IMR-90 (cell line): Measurements from ENCODE around the gene NDRG2. TPM values are rescaled to one million over a fixed set of nuclear protein-coding genes. Genes with fewer than 3 reads are reported as not detected.

Source experiments
- ATAC-seq: fragments of 200-7000 bp; cut with Tn5 transposase; 2 replicates; pipeline ENCODE4 v1.9.1; 2020; ENCODE audit warnings: low read depth, mild to moderate bottlenecking, moderate library complexity
- BruUV-seq: library from RNA; stranded (reverse); fragments of 400-500 nt; replicated peaks from 2 replicates; lab custom pipeline; 2021; lab: Mats Ljungman, UMichigan
- CTCF ChIA-PET: fragments of 300-600 bp; formaldehyde crosslinking; extraction: SDS; loops from one replicate; lab custom pipeline; 2021; ENCODE audit warnings: antibody characterized with exemption; lab: Yijun Ruan, JAX
- POLR2A ChIA-PET: fragments of 300-600 bp; sonication (Branson Sonifier 250); formaldehyde crosslinking; loops from one replicate; lab custom pipeline; 2022; ENCODE audit warnings: antibody characterized with exemption; ENCODE audit not compliant: unreplicated experiment; lab: Charles Lee
- DNase-seq: peaks from one replicate; pipeline ENCODE4 v3.0.0; 2013
- H2AFZ ChIP-seq: replicated peaks from 2 replicates; pipeline ENCODE3; 2013; ENCODE audit warnings: low read length, mild to moderate bottlenecking; ENCODE audit not compliant: poor library complexity
- H2AK5ac ChIP-seq: 2 replicates; pipeline ENCODE4 v1.6.1; 2013; ENCODE audit warnings: low read depth, low read length, inconsistent platforms
- H2AK9ac ChIP-seq: replicated peaks from 2 replicates; pipeline ENCODE3; 2013; ENCODE audit warnings: mild to moderate bottlenecking, low read depth, low read length, moderate library complexity; ENCODE audit not compliant: poor library complexity
- H2BK120ac ChIP-seq: 2 replicates; pipeline ENCODE4 v1.6.1; 2013; ENCODE audit warnings: low read depth, low read length, inconsistent platforms
- H2BK15ac ChIP-seq: 3 replicates; pipeline ENCODE4 v1.6.1; 2013; ENCODE audit warnings: low read depth, low read length, inconsistent platforms
- H2BK20ac ChIP-seq: 2 replicates; pipeline ENCODE4 v1.6.1; 2013; ENCODE audit warnings: low read depth, mild to moderate bottlenecking, inconsistent platforms, low read length, moderate library complexity
- H2BK5ac ChIP-seq: 2 replicates; pipeline ENCODE4 v1.6.1; 2013; ENCODE audit warnings: mild to moderate bottlenecking, low read depth, low read length, inconsistent platforms; ENCODE audit not compliant: poor library complexity, severe bottlenecking
- H3K14ac ChIP-seq: replicated peaks from 2 replicates; pipeline ENCODE4 v1.6.1; 2013; ENCODE audit warnings: low read depth, low read length, inconsistent platforms
- H3K18ac ChIP-seq: 2 replicates; pipeline ENCODE4 v1.6.1; 2013; ENCODE audit warnings: low read depth, low read length, control low read depth
- H3K23ac ChIP-seq: 2 replicates; pipeline ENCODE4 v1.6.1; 2013; ENCODE audit warnings: low read depth, low read length, inconsistent platforms
- H3K27ac ChIP-seq: 2 replicates; pipeline ENCODE4 v1.5.1; 2013; ENCODE audit warnings: mild to moderate bottlenecking, control low read depth, low read length; ENCODE audit not compliant: insufficient read depth
- H3K27me3 ChIP-seq: 2 replicates; pipeline ENCODE4 v1.6.1; 2013; ENCODE audit warnings: low read length; ENCODE audit not compliant: control insufficient read depth, insufficient read depth
- H3K36me3 ChIP-seq: 2 replicates; pipeline ENCODE4 v1.6.1; 2013; ENCODE audit warnings: low read length, mixed read lengths; ENCODE audit not compliant: control insufficient read depth, insufficient read depth
- H3K4ac ChIP-seq: 2 replicates; pipeline ENCODE4 v1.6.1; 2013; ENCODE audit warnings: low read depth, low read length, inconsistent platforms
- H3K4me1 ChIP-seq: 2 replicates; pipeline ENCODE4 v1.6.1; 2013; ENCODE audit warnings: low read length, mixed read lengths; ENCODE audit not compliant: control insufficient read depth, insufficient read depth
- H3K4me2 ChIP-seq: 2 replicates; pipeline ENCODE4 v1.6.1; 2013; ENCODE audit warnings: low read depth, mild to moderate bottlenecking, control low read depth, low read length, moderate library complexity
- H3K4me3 ChIP-seq: 2 replicates; pipeline ENCODE4 v1.5.1; 2013; ENCODE audit warnings: low read depth, mild to moderate bottlenecking, control low read depth, low read length, moderate library complexity; ENCODE audit not compliant: insufficient read depth
- H3K56ac ChIP-seq: 2 replicates; pipeline ENCODE4 v1.6.1; 2013; ENCODE audit warnings: low read length, inconsistent platforms; ENCODE audit not compliant: insufficient read depth; ENCODE audit errors: extremely low read depth
- H3K79me1 ChIP-seq, 2 experiments: 2 replicates each; pipeline ENCODE4 v1.6.1; 2013; ENCODE audit warnings: low read length in 2 of 2, inconsistent platforms in 1 of 2, low read depth in 1 of 2
- H3K9ac ChIP-seq: 2 replicates; pipeline ENCODE4 v1.6.1; 2013; ENCODE audit warnings: low read depth, low read length, control low read depth
- H3K9me1 ChIP-seq: 2 replicates; pipeline ENCODE4 v1.6.1; 2013; ENCODE audit warnings: low read length, inconsistent platforms; ENCODE audit not compliant: insufficient read depth
- H3K9me3 ChIP-seq: 2 replicates; pipeline ENCODE4 v1.6.1; 2013; ENCODE audit warnings: low read length; ENCODE audit not compliant: control insufficient read depth, insufficient read depth
- H4K20me1 ChIP-seq: 2 replicates; pipeline ENCODE4 v1.6.1; 2013; ENCODE audit warnings: low read length, inconsistent platforms; ENCODE audit not compliant: insufficient read depth
- H4K5ac ChIP-seq: 2 replicates; pipeline ENCODE4 v1.6.1; 2013; ENCODE audit warnings: mild to moderate bottlenecking, low read depth, low read length, control low read depth
- H4K8ac ChIP-seq, 2 experiments: 2 replicates each; pipeline ENCODE4 v1.6.1; 2013; ENCODE audit warnings: low read depth in 2 of 2, low read length in 2 of 2, control low read depth in 1 of 2, inconsistent platforms in 1 of 2
- H4K91ac ChIP-seq: 2 replicates; pipeline ENCODE4 v1.6.1; 2013; ENCODE audit warnings: low read depth, low read length, inconsistent platforms; ENCODE audit not compliant: insufficient read depth
- BHLHE40 ChIP-seq: fragments of 150-350 bp; IDR thresholded peaks from 2 replicates; pipeline ENCODE4 v1.6.1; 2016; ENCODE audit warnings: mild to moderate bottlenecking, low read depth, low read length
- CEBPB ChIP-seq: IDR thresholded peaks from 2 replicates; pipeline ENCODE4 v1.6.1; 2012; ENCODE audit warnings: low read depth, low read length, improper control_type of control experiment
- FOS ChIP-seq: fragments of 150-350 bp; IDR thresholded peaks from 2 replicates; pipeline ENCODE4 v1.6.1; 2016; ENCODE audit warnings: low read depth, low read length
- MAFK ChIP-seq: IDR thresholded peaks from 2 replicates; pipeline ENCODE4 v1.6.1; 2012; ENCODE audit warnings: low read depth, low read length, improper control_type of control experiment
- MAZ ChIP-seq: IDR thresholded peaks from 2 replicates; pipeline ENCODE4 v1.6.1; 2012; ENCODE audit warnings: low read depth, mild to moderate bottlenecking, low read length, improper control_type of control experiment, moderate library complexity, borderline replicate concordance
- MXI1 ChIP-seq: IDR thresholded peaks from 2 replicates; pipeline ENCODE4 v1.6.1; 2012; ENCODE audit warnings: low read depth, mild to moderate bottlenecking, low read length, moderate library complexity, borderline replicate concordance
- NFE2L2 ChIP-seq: fragments of 150-350 bp; IDR thresholded peaks from 2 replicates; pipeline ENCODE4 v1.6.1; 2016; ENCODE audit warnings: low read depth, mild to moderate bottlenecking, low read length
- POLR2A ChIP-seq: IDR thresholded peaks from 2 replicates; pipeline ENCODE4 v1.6.1; 2012; ENCODE audit warnings: mild to moderate bottlenecking, low read depth, low read length
- RAD21 ChIP-seq: IDR thresholded peaks from 2 replicates; pipeline ENCODE4 v1.6.1; 2012; ENCODE audit warnings: low read length, improper control_type of control experiment
- RCOR1 ChIP-seq: IDR thresholded peaks from 2 replicates; pipeline ENCODE4 v1.6.1; 2012; ENCODE audit warnings: mild to moderate bottlenecking, low read length, improper control_type of control experiment; ENCODE audit not compliant: insufficient replicate concordance
- SMC3 ChIP-seq: fragments of 150-350 bp; IDR thresholded peaks from 2 replicates; pipeline ENCODE4 v1.6.1; 2016; ENCODE audit warnings: low read depth, mild to moderate bottlenecking, antibody characterized with exemption, low read length, moderate library complexity
- WGBS, 2 experiments: methylation state at CpG; one replicate each; pipeline versions ENCODE4 v1.1.5 to v1.1.7; 2013; ENCODE audit warnings: missing lambda C conversion rate in 2 of 2; ENCODE audit not compliant: insufficient read length in 1 of 2; ENCODE audit errors: extremely low coverage in 2 of 2; 5-methylcytosine and 5-hydroxymethylcytosine counted together
- dilution Hi-C: fragments of 300-500 bp; cut with HindIII; formaldehyde crosslinking; loops from one replicate; pipeline ENCODE4 v1.14.3; 2018; ENCODE audit warnings: low sequenced_read_pairs; ENCODE audit not compliant: unreplicated experiment
- in situ Hi-C: fragments of 300-500 bp; cut with MboI; formaldehyde crosslinking; loops from 3 replicates; pipeline ENCODE4 v1.14.3; 2019; ENCODE audit warnings: low sequenced_read_pairs, inconsistent platforms, mixed read lengths
- intact Hi-C: fragments of 100-400 bp; cut with micrococcal nuclease; formaldehyde crosslinking; loops from 2 replicates; pipeline ENCODE4 v1.10.0; 2022
- polyA plus RNA-seq, 3 experiments: library from polyadenylated mRNA; depleted of rRNA; stranded (reverse); fragments of >200 nt; gene quantifications; 2 replicates each; pipeline ENCODE4 v1.2.3, GENCODE V29; 2012; ENCODE audit warnings: low replicate concordance in 1 of 3
- total RNA-seq: library from RNA; depleted of rRNA; stranded (reverse); fragments of >200 nt; gene quantifications from 2 replicates; pipeline ENCODE4 v1.2.3, GENCODE V29; 2012
- TF ChIP-seq, protein P1 (sequence below): fragments of 150-350 bp; IDR thresholded peaks from 2 replicates; pipeline ENCODE4 v1.6.1; 2017; ENCODE audit warnings: mild to moderate bottlenecking, antibody characterized with exemption, low read length, low read depth
- TF ChIP-seq, protein P2 (sequence below): fragments of 150-350 bp; IDR thresholded peaks from 2 replicates; pipeline ENCODE4 v1.6.1; 2016; ENCODE audit warnings: low read depth, mild to moderate bottlenecking, low read length, moderate library complexity, borderline replicate concordance

Gene NDRG2
- total and polyA plus RNA-seq, 2 of the 4 experiments (the other 2 are of a cell fraction) = 0.36 to 1.5 TPM

DNA sequence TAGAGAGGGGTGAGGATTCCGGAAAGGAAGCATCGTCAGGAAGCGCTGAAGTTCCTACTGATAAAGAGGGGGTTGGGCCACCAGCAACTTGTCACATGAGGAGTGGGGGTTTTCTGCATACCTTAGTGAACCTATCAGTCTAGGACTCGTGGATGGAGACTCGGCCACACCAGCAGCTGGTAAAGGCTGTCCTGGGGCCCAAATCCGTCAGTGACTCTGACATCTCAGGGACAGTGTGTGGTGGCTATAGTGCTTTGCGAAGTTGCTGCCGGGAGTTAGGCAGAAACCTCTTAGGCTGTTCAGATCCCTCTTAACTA is 53.2 kb downstream of the NDRG2 start:
- no peak overlapping the region for H3K4me3 ChIP-seq
- POLR2A ChIA-PET = no interaction called here
- H2BK20ac ChIP-seq = peak overlapping the region; percentile 64; the same call in 1 of the 2 replicates

More for the DNA sequence above, 53.2 kb downstream of the NDRG2 start:
- H4K91ac ChIP-seq = peak overlapping the region; percentile 59
- H2AK5ac ChIP-seq = no peak overlapping the region; the same call in 1 of the 2 replicates
- no peaks in the 10 kb centered on the region for H4K20me1 ChIP-seq
- H2AK9ac ChIP-seq = peak overlapping the region; percentile 6
- H3K9ac ChIP-seq = peak overlapping the region; percentile 4; the same call in 1 of the 2 replicates
- peaks cover 5% of the 10 kb centered on the region; the same call in 1 of the 2 replicates for H3K4me1 ChIP-seq
- no peak overlapping the region for H3K56ac ChIP-seq
- peak overlapping the region; percentile 79 for H3K4ac ChIP-seq
- CTCF ChIA-PET = interaction anchor here (1.0 to 2.1 kb wide), 13 partner anchors 9 to 358 kb away, joined by 3 to 27 read pairs (median 7); no protein-coding TSS in a partner anchor
- no peak for ATAC-seq
- no peaks in the 10 kb centered on the region for H3K36me3 ChIP-seq
- no peaks in the 10 kb centered on the region for H3K9me3 ChIP-seq
- H2BK5ac ChIP-seq = peak overlapping the region; percentile 2
- WGBS, 2 experiments = 13% methylated on average over 6 of the region's 8 CpGs; no CpG with 5 or more reads in 1 of the 2 experiments
- peak overlapping the region; percentile 52 for H3K4me2 ChIP-seq
- TF ChIP-seq SMC3 (no peak), FOS (no peak), RAD21 (no peak), RCOR1 (no peak), MAZ (no peak; the same call in 1 of the 2 replicates), MXI1 (no peak), CEBPB (no peak), POLR2A (no peak), NFE2L2 (no peak), BHLHE40 (no peak), MAFK (no peak)
- TF ChIP-seq, protein P1, sequence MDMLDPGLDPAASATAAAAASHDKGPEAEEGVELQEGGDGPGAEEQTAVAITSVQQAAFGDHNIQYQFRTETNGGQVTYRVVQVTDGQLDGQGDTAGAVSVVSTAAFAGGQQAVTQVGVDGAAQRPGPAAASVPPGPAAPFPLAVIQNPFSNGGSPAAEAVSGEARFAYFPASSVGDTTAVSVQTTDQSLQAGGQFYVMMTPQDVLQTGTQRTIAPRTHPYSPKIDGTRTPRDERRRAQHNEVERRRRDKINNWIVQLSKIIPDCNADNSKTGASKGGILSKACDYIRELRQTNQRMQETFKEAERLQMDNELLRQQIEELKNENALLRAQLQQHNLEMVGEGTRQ = no peak
- TF ChIP-seq, protein P2, sequence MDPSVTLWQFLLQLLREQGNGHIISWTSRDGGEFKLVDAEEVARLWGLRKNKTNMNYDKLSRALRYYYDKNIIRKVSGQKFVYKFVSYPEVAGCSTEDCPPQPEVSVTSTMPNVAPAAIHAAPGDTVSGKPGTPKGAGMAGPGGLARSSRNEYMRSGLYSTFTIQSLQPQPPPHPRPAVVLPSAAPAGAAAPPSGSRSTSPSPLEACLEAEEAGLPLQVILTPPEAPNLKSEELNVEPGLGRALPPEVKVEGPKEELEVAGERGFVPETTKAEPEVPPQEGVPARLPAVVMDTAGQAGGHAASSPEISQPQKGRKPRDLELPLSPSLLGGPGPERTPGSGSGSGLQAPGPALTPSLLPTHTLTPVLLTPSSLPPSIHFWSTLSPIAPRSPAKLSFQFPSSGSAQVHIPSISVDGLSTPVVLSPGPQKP = no peak
- peak overlapping the region; percentile 10 for H4K5ac ChIP-seq
- peak overlapping the region; percentile 17; the same call in 1 of the 2 replicates for H3K23ac ChIP-seq
- dilution Hi-C loops (no loop called here), intact Hi-C loops (loop anchor here (1.0 to 5.0 kb wide), 6 partner anchors 69 to 362 kb away; no protein-coding TSS in a partner anchor), in situ Hi-C loops (no loop called here)
- peak overlapping the region; percentile 83; the same call in 1 of the 2 replicates for H2BK120ac ChIP-seq
- peak overlapping the region; percentile 95; the same call in 2 of the 3 replicates for H2BK15ac ChIP-seq
- H3K27ac ChIP-seq = peak overlapping the region; percentile 6; the same call in 1 of the 2 replicates
- no TSS peak for BruUV-seq
- peak overlapping the region; percentile 85 to 89 for H4K8ac ChIP-seq
- peak overlapping the region; percentile 46; the same call in 1 of the 2 replicates for H3K14ac ChIP-seq
- H2AFZ ChIP-seq = peak overlapping the region; percentile 94
- H3K79me1 ChIP-seq = no peaks in the 10 kb centered on the region
- peaks cover 11% of the 10 kb centered on the region for H3K27me3 ChIP-seq
- H3K18ac ChIP-seq = peak overlapping the region; percentile 0; the same call in 1 of the 2 replicates
- DNase-seq = no peak
- peaks cover 4% of the 10 kb centered on the region; the same call in 1 of the 2 replicates for H3K9me1 ChIP-seq
